ENCODE data around the gene CYB561D1. TPM values are rescaled to one million over a fixed set of nuclear protein-coding genes. Genes with fewer than 3 reads are reported as not detected.
A peak's percentile ranks its signal among the peaks of the same experiment; 100 is the strongest.

The CYB561D1 gene
- total RNA-seq, 1 donor from 2014 or later: 26.8 TPM

GRCh38 chr1:109498161-109498801 is 4.4 kb downstream of the CYB561D1 start:
- intact Hi-C loops (cut with DNase I): no loop called here
- H3K4me1 ChIP-seq: peaks cover 16 to 45% of the 10 kb centered on the region in 2 donors
- no peak overlapping the region for H3K4me3 ChIP-seq
- peaks cover 13 to 25% of the 10 kb centered on the region in 2 donors for H3K36me3 ChIP-seq
- TF ChIP-seq CTCF (IDR thresholded peaks at IDR 0.05): peak; percentile 26 to 53 (median 44)
- H3K9me3 ChIP-seq: no peaks in the 10 kb centered on the region
- peak overlapping the region in 1 of 2 donors; percentile 17 for H3K27ac ChIP-seq
- H3K27me3 ChIP-seq: no peaks in the 10 kb centered on the region
- no peak for DNase-seq (ENCODE audit: low spot score in 2 of 2)

- intact Hi-C loops (cut with DNase I): no loop called here
These were observed 5.2 kb downstream of the CYB561D1 start for GRCh38 chr1:109499081-109499480.

GRCh38 chr1:109499661-109500536 is 6.0 kb downstream of the CYB561D1 start:
- Histone ChIP-seq H3K4me3 (no peak overlapping the region), H3K4me1 (peaks cover 12 to 35% of the 10 kb centered on the region in 2 donors), H3K36me3 (peaks cover 13 to 25% of the 10 kb centered on the region in 2 donors), H3K9me3 (no peaks in the 10 kb centered on the region), H3K27ac (peak overlapping the region; percentile 53 to 64), H3K27me3 (no peaks in the 10 kb centered on the region)
- intact Hi-C loops (cut with DNase I): no loop called here
- TF ChIP-seq CTCF (IDR thresholded peaks at IDR 0.05): peak in 2 of 3 experiments; percentile 14 to 35
- DNase-seq (ENCODE audit: low spot score in 2 of 2): peak in 1 of 2 donors; percentile 72

More at GRCh38 chr1:109499081-109499480, 5.2 kb downstream of the CYB561D1 start:
- H3K9me3 ChIP-seq: no peaks in the 10 kb centered on the region
- no peak for DNase-seq (ENCODE audit: low spot score in 2 of 2)
- H3K36me3 ChIP-seq: peaks cover 13 to 25% of the 10 kb centered on the region in 2 donors
- H3K4me3 ChIP-seq: no peak overlapping the region
- peaks cover 16 to 40% of the 10 kb centered on the region in 2 donors for H3K4me1 ChIP-seq
- no peaks in the 10 kb centered on the region for H3K27me3 ChIP-seq
- peak overlapping the region; percentile 53 to 64 for H3K27ac ChIP-seq
- TF ChIP-seq CTCF (IDR thresholded peaks at IDR 0.05): no peak

- intact Hi-C loops (cut with DNase I): no loop called here
- Histone ChIP-seq H3K4me1 (peaks cover 9 to 31% of the 10 kb centered on the region in 2 donors), H3K27ac (peak overlapping the region; percentile 53 to 64), H3K27me3 (no peaks in the 10 kb centered on the region), H3K4me3 (no peak overlapping the region), H3K9me3 (no peaks in the 10 kb centered on the region), H3K36me3 (peaks cover 10 to 22% of the 10 kb centered on the region in 2 donors)
- DNase-seq (ENCODE audit: low spot score in 2 of 2): peak in 1 of 2 donors; percentile 75
- TF ChIP-seq CTCF (IDR thresholded peaks at IDR 0.05): no peak
These were observed 7.1 kb downstream of the CYB561D1 start for GRCh38 chr1:109500941-109501381.

- TF ChIP-seq CTCF (IDR thresholded peaks at IDR 0.05): no peak
- Histone ChIP-seq H3K27me3 (no peaks in the 10 kb centered on the region), H3K4me1 (peaks cover 9 to 31% of the 10 kb centered on the region in 2 donors), H3K4me3 (no peak overlapping the region), H3K9me3 (no peaks in the 10 kb centered on the region), H3K27ac (peak overlapping the region; percentile 53 to 64), H3K36me3 (peaks cover 3 to 13% of the 10 kb centered on the region in 2 donors)
- DNase-seq (ENCODE audit: low spot score in 2 of 2): no peak
- intact Hi-C loops (cut with DNase I): no loop called here
These were observed 7.9 kb downstream of the CYB561D1 start for GRCh38 chr1:109501644-109502363.

Measured in ascending aorta (tissue), 2 donors.